AG09309 (cell line): ENCODE data around the gene CYTH1.

Experiments
- DNase-seq: peaks from one replicate; pipeline ENCODE4 v3.0.0-alpha.2; 2010; ENCODE audit warnings: low read depth
- H3K4me3 ChIP-seq: 2 replicates; pipeline ENCODE4 v1.5.1; 2011; ENCODE audit warnings: mild to moderate bottlenecking, low read depth, low read length, moderate library complexity; ENCODE audit not compliant: control insufficient read depth
- CTCF ChIP-seq: IDR thresholded peaks from 2 replicates; pipeline ENCODE4 v1.5.1; 2011; ENCODE audit warnings: mild to moderate bottlenecking, low read depth, low read length, inconsistent platforms; ENCODE audit not compliant: insufficient read depth, control insufficient read depth; ENCODE audit errors: missing control alignments

The CYTH1 gene

GRCh38 chr17:78794864-78795640, 13.0 kb upstream of the CYTH1 start:
- no peak overlapping the region for H3K4me3 ChIP-seq
- TF ChIP-seq CTCF: no peak
- no peak for DNase-seq

- H3K4me3 ChIP-seq: no peak overlapping the region
- TF ChIP-seq CTCF: no peak
- DNase-seq: no peak
These were observed 12.3 kb upstream of the CYTH1 start for GRCh38 chr17:78794399-78794798.

GRCh38 chr17:78793968-78794367, 11.9 kb upstream of the CYTH1 start:
- no peak overlapping the region for H3K4me3 ChIP-seq
- DNase-seq: no peak
- TF ChIP-seq CTCF: no peak

GRCh38 chr17:78793415-78793814, 11.3 kb upstream of the CYTH1 start:
- H3K4me3 ChIP-seq: no peak overlapping the region
- no peak for DNase-seq
- TF ChIP-seq CTCF: no peak

GRCh38 chr17:78791840-78792709, 10.0 kb upstream of the CYTH1 start:
- H3K4me3 ChIP-seq: no peak overlapping the region
- no peak for DNase-seq
- TF ChIP-seq CTCF: no peak

GRCh38 chr17:78790552-78790951, 8.5 kb upstream of the CYTH1 start:
- H3K4me3 ChIP-seq: no peak overlapping the region
- TF ChIP-seq CTCF: no peak
- DNase-seq: no peak
